ENCODE results near the gene ASB4.
"Not testable (repeated sequence)": the region's sequence is repeated elsewhere in the genome, so short reads cannot be mapped to it uniquely, and the experiment has no call there.

Gene ASB4, protein sequence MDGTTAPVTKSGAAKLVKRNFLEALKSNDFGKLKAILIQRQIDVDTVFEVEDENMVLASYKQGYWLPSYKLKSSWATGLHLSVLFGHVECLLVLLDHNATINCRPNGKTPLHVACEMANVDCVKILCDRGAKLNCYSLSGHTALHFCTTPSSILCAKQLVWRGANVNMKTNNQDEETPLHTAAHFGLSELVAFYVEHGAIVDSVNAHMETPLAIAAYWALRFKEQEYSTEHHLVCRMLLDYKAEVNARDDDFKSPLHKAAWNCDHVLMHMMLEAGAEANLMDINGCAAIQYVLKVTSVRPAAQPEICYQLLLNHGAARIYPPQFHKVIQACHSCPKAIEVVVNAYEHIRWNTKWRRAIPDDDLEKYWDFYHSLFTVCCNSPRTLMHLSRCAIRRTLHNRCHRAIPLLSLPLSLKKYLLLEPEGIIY

DNA sequence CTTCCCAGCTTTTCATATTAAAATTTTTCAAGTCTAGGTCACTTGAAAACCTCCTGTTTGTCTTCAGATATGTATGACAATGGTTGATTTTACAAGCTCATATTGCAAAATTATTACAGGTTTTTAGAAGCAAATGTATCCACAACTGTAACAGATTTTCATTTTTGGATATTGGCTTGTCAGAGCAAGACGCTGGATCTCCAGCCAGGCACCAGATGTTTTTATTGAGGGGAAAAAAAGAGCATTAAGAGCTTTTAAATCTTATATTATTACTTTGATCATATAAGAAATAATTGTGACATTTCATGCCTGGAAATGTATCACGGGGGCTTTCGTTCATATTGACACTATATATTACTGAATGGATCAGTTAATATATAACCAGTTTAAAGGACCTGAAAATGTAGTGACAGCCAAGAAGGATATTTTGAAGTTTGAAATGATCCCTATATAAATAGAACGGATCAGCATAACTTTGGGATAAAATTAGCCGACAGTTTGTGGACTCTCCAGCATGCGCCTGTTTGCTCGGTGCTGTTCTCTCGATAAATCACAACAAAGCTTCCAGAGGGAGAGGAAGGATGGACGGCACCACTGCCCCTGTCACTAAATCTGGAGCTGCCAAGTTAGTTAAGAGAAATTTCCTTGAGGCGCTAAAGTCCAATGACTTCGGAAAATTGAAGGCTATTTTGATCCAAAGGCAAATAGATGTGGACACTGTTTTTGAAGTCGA lies at the start of gene ASB4:
TSS of gene ASB4 (plus strand) at position 553 of the 733 bp plus-strand sequence. CDS start at position 582, 29 bp downstream.
- no peak for DNase-seq (ENCODE audit: low read depth in 2 of 3, low spot score in 2 of 3)

DNA sequence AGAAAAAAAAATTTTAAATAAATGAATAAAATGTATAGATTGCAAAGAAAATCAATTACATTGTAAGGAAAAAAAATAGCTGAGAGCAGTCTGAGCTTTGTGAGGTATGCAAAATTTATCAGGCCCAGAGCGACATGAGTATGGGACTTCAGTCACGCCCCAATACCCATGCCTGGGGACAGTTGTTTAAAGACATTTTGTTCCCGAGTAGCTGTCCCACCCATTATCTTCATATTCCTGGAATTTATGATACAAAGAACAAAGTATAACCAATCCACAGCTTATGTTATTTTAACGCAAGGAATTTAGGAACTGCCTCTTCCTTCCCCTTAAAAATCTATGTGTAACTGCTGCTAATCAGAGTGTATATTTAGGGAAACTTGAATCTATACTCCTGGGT lies 49.3 kb upstream of the ASB4 start:
- no peak for DNase-seq (ENCODE audit: low read depth in 2 of 3, low spot score in 2 of 3)

DNA sequence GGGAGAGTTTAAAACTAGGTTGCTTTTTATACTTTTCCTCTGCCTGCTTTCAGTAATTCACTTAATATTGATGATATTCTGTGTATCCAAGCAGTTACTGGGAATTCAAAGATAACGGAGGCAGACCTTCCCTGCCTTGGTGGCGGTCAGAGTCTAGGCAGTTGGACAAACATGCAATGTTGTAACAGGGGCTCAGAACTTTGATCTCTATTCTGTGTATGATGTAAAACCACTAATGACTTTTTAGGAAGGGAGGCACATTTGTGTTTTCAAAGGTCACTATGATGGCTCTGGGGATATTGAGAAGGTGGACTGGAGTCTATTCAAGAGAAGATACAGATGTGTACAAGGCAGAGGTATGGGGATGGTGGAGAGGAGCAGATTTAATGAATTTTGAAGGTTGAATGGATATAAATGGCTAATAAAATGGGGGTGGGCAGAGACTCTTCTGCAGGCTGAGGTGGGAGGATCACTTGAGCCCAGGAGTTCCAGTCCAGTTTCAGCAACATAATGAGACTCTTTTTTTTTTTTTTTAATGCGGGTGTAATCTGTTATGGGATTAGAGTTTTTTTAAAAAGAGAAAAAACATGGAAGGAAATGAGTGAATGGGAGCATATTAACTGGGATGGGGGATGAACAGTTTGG lies 45.2 kb upstream of the ASB4 start:
- DNase-seq (ENCODE audit: low read depth in 2 of 3, low spot score in 2 of 3): no peak

DNA sequence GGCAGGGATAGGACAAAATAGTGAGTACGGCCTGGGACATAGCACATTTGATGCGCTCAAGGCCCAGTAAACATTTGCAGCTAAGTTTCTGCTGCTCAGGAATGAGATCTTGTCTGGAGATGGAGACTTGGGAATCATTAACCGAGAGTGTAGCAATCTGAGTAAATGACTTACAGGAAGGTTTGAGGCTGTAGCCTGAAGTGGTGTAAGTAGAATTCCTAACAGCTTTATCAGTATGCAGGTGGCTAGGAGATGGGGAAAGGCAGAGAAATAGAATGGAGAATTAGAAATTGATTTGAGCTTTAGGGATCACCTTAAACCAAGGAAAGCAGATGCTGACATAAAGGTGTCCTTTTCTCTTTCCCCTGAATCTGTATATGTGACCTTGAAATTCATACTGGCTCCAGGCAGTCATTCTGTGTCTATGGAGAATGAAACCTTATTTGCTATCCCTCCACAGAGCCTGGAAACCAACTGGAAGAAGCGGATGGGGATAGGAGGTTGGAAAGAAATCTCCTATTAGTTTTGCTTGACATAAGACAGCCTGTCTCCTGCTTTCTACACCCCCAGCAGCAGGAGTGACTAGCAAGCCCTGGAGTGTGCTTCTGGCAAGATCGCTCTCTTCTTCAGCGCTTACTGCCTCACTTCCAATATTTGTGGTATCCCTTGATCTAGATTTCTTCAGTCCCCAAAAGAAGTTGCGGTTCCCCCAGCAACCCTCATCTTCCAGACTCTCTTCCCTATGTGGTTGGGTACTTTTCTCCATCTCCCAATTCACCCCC lies 44.5 kb upstream of the ASB4 start:
- no peak for DNase-seq (ENCODE audit: low read depth in 2 of 3, low spot score in 2 of 3)

DNA sequence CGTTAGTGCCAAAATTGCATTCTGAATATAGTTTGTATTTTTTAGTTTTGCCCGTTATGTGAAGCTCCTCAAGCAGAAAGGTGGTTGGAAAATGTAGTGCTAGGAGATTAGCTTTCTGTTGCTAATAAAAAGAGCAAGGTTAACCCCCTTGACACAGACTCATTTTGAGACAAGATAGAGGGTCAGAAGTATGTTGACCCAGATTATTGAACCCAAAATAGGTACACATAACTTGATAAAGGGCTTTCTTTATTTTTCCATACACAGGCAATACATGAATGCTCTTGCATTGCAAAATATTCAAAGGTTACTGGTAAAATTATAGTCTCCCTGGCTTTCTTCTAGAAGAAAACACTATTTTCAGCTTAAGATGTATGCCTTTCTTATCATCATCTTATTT lies 40.9 kb upstream of the ASB4 start:
- DNase-seq (ENCODE audit: low read depth in 2 of 3, low spot score in 2 of 3): no peak

DNA sequence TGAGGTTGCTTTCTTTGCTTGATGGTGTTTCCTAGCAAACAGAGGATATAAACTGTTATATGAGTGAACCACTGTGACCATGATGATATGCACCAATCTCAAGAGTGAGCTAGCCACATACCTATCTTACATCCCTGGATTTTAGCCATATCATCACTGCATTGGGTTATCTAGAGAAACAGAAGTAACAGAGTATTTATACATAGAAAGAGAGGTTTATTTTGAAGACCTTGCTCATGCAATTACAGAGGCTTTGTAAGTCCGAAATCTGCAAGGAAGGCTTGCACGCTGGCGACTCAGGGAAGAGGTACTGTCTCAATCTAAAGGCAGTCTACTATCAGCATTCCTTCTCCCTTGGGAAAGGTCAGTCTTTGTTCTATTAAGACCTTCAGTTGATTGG lies 39.1 kb upstream of the ASB4 start:
- DNase-seq (ENCODE audit: low read depth in 2 of 3, low spot score in 2 of 3): no peak

DNA sequence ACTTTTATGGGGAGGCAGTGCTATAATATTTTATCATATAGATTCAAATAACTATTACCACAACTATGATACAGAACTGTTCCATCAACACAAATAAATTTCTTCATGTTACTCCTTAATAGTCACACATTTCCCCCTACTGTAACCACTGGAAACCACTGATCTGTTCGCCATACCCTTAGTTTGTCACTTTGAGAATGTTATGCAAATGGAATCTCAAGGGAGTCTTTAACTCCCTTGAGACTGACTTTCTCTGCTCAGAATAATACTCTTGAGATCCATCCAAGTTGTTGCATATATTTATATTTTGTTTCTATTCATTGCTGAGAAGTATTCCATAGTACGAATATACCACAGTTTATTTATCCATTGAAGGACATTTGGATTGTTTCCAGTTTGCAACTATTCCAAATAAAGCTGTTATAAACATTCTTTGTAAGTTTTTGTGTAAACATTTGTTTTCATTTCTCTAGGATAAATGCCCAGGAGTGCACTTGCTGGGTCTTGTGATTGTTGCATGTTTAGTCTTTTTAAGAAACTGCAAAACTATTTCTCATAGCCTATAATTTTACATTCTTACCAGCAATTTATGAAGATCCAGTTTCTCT lies 31.2 kb upstream of the ASB4 start:
- no peak for DNase-seq (ENCODE audit: low read depth in 2 of 3, low spot score in 2 of 3)

DNA sequence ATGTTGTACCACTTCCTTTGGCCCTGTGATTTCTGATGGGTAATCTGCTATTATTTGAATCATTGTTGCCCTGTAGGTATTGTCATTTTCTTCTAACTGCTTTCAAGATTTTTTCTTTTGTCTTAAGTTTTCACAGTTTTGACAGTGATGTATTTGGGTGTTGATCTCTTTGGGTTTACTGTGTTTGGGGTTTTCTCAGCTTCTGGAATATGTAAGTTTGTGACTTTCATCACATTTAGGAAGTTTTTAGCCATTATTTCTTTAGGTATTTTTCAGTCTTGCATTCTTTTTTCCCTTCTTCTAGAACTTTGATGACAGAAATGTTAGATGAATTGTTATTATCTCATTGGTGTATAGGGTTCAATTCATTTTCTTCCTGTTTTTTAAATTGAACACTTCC lies 27.8 kb upstream of the ASB4 start:
- no peak for DNase-seq (ENCODE audit: low read depth in 2 of 3, low spot score in 2 of 3)

DNA sequence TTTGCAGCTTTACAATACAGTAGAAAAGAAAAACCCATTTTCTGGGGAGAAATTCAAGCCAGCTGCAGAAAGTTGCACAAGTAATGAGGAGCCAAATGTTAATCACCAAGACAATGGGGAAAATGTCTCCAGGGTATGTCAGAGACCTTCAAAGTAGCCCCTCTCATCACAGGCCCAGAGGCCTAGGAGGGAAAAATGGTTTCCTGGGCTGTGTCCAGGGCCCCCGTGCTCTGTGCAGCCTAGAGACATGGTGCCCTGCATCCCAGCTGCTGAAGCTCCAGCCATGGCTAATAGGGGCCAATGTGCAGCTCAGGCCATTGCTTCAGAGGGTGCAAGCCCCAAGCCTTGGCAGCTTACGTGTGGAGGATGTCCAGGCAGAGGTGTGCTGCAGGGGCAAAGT lies 25.1 kb upstream of the ASB4 start:
- not testable (repeated sequence) for DNase-seq (ENCODE audit: low read depth in 2 of 3, low spot score in 2 of 3)

DNA sequence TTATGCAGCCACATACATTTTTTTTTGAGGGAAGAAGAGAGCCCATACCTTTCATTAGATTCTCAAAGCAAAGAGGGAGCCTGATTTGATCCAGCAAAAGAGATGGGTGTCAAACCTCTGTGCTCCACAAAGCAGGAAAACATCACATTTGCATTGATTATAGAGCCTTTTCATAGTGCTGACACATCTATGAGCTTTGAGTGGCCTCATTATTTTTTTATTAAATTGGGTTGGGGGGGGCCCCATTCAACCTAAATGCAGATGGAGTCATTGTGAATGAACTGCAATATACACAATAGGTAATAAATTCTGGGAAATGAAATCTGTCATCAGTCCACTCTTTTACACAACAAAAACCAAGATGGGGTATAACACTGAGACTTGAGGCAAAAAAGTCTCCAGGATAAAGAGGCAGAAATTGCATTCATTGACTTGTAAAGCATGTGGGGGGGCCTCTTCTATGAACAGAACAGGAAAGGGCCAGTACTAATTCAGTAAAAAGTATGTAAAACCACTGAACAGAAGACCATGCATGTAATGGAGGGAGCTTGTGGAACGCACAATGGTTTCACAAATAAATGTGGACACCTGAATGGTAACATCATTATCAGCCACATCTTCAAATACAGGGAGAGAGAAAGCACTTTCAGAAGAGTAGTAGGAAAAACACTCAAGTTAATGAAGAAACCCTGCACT lies 17.7 kb upstream of the ASB4 start:
- DNase-seq (ENCODE audit: low read depth in 2 of 3, low spot score in 2 of 3): no peak

DNA sequence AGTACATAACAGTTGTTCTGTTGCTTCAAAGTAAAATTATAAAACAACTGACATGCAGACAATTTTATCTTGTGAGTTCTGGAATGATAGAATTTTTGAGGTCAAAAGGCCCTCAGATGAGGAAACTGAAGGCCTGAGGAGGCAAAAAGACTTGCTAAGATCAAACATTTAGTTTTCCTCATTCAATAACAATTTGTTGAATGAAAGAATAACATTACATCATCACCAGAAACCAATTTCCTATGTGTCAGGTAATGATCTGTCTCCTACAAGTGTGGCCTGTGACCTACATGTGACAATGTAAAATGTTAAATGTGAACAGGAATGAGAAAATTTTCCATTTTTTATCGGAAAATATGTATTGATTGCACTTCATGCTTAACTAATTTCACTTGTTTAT lies 16.6 kb upstream of the ASB4 start:
- DNase-seq (ENCODE audit: low read depth in 2 of 3, low spot score in 2 of 3): no peak

DNA sequence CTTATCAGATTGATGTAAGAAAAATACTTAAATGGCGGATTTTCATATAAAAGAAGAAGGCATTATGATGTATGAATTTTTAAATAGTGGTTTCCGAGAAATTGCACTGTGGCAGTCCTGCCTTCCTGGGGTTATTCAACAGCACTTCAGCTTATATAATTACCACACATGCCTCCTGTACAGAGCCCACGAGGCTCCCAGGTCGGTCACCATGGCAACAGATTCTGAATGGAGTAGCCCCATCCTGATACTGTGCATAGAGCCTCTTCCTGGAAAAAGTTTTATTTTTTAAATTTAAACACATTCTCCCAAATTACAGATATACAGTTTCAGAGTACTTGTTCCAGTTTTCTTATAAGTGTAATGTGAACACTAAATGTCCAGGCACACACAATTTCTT lies 15.9 kb upstream of the ASB4 start:
- no peak for DNase-seq (ENCODE audit: low read depth in 2 of 3, low spot score in 2 of 3)

DNA sequence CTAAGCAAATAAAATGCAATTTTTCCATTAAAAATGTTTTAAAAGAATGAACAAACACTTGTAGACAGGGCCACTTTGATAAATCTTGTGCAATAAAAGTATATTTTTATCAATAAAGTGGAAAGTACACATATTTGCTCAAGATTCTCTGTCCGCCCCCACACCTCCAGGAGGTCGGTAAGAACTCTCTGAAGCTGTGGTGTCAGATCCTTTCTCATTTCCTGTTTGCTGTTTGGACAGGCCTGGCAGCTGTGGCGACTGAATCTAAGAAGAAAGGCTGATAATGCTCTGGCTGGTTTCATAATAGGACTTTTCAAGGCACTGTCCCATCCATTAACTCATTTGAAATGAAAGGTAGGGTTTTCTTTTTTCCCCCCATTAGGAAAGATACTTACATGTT lies 15.3 kb upstream of the ASB4 start:
- DNase-seq (ENCODE audit: low read depth in 2 of 3, low spot score in 2 of 3): no peak

DNA sequence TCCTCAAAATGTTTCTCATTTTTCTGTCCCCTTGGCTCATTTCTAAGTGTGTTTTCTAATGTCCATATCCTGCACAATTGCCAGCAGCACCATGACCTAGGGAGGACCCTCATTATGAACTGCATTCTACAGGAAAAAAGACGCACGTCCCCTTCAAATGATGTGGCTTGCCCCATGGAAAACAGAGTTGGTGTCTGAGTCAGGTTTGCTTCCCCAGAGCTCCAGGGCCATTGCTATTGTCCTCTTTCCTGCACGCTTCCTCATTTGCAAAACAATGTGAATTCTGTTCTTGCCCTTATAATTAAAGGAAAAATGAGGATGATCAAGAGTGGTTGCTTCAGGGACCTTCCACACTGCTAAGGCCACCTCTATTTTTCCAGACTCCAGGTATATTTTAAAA lies 14.7 kb upstream of the ASB4 start:
- DNase-seq (ENCODE audit: low read depth in 2 of 3, low spot score in 2 of 3): no peak

DNA sequence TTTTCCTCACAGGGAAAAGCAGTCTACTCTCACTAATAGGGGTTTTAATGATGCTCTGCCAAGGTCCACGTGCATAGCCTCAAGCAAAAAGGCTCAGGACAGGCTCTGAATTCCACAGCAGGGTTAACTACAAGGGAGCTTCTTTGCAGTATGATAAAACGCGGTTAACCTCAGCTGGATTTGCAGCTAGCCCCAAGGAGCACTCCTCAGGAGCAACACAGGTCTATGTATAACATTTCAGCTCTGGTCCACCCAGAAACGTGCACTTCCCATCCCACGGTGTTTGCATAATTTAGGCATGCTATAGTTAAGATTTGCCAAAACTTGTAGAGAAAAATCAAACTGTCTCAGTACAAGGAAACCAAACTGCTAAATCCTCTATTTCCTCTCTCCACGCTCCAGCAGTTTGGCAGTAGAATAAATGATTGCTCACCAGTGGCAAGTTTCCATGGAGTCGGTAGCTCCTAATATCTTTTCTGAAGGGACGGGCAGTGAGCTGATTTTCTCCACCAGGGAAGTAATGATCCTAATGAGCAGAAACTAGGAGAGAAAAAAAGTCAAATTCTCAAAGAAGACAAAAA lies 13.1 kb upstream of the ASB4 start:
- no peak for DNase-seq (ENCODE audit: low read depth in 2 of 3, low spot score in 2 of 3)

DNA sequence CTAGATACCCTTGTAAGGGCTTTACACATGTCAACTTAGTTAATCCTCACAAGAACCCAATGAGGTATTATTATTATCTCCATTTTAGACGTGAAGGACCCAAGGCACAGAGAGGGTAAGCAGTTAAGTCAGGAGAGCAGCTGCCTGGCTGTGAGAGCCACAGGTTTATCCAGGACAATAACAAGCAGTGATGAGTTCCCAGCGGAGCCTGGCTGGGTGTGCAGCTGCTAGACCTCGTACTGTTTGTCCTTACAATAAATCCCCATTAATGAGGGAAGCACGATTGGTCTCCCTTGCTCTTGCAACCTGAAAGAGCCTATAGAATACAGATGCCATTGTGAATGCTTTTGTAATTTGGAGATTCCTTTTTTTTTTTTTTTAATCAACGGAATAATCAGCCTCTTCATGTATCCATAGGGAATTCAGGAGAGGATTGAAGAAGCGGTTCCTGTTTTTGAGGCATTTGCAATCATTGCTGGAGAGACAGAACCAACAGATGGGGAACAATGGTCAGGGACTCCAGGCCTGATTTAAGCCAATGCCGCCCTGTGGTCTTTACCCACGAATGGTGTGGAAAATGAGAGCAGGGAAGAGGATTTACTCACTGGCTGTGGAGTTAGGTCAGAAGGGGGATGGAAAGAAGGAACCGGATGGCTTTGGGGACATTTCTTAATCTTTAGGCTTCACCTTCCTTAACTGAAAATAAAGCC lies 12.3 kb upstream of the ASB4 start:
- DNase-seq (ENCODE audit: low read depth in 2 of 3, low spot score in 2 of 3): no peak

DNA sequence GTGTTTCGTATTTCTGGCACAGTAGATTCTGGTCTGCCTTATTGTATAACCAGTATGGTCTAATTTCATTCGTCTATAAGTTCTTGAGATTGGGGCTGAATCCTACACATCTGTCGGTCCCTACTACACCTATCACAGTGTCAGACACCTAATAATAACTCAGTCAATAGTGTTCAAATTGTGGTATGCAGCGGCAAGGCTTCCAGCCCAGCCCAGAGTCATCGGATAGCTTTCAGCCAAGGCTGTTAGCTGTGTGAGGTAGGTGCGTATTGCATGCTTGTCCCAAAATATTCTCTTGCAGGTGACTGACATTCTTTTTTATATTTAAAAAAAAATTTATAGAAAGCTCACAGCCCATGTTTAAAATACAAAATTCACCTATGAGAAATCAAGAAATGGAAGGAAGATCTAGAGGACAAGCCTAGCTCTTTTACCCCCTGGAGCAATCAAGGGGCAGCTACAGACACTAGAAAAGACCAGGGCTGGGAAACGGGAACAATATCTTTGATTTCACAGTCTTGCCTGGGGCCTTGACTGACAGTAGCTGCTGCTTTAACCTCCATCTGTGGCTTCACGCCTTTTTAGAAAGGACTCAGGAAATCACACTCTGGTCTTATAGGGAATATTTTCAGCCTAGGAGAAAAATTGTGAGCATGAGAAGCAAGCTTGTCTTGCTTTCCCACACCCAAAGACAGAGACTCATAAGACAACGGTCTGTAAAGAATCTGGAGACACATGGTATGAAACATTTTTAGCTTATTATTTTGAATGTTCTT lies 9.5 kb upstream of the ASB4 start:
- DNase-seq (ENCODE audit: low read depth in 2 of 3, low spot score in 2 of 3): no peak

DNA sequence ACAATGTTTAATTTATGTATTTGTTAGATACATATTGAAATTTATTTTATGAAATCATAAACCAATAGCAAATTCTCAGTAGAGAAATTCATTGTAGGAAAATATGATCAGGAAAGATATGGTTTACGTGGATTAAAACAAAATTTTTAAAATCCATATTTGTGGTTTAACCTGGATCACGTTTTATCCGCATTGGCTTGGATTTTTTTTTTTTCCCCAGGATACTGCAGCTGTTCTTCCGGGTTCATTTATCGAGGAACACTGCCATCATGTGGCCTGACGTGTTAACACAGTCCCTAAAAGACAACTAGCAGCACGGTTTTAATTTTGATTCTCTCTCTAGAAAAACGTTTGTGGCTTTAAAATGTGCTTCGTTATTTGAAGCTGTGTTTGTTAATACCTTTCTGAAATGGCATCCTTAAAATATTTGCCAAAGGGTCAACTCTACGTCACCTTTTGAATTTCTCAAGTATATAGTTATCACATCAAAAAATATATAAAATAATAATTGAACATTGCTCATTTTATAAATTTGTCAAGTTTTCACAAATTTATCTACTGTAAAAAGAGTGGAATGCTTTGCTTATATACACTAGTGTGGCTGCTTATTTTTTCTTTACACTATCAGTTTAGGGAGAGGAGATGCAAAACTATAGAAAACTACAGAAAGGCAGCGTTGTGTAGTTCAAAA lies 8.7 kb upstream of the ASB4 start:
- DNase-seq (ENCODE audit: low read depth in 2 of 3, low spot score in 2 of 3): no peak

All from activated CD8-positive, alpha-beta memory T cell treated with anti-CD3 and anti-CD28 coated beads for 48 hours (primary cell).